RCC 7860 (cell line): ENCODE results near the gene TMEM191B.
"Not testable (repeated sequence)": the region's sequence is repeated elsewhere in the genome, so short reads cannot be mapped to it uniquely, and the experiment has no call there.

Source experiments
- DNase-seq: peaks from one replicate; pipeline ENCODE4 v3.0.0-alpha.2; 2015; ENCODE audit warnings: low spot score
- FAIRE-seq: peaks from 2 replicates; lab custom pipeline; 2012; peaks lifted over from hg19 to GRCh38; lab: Jason Lieb, UNC

TMEM191B gene

DNA sequence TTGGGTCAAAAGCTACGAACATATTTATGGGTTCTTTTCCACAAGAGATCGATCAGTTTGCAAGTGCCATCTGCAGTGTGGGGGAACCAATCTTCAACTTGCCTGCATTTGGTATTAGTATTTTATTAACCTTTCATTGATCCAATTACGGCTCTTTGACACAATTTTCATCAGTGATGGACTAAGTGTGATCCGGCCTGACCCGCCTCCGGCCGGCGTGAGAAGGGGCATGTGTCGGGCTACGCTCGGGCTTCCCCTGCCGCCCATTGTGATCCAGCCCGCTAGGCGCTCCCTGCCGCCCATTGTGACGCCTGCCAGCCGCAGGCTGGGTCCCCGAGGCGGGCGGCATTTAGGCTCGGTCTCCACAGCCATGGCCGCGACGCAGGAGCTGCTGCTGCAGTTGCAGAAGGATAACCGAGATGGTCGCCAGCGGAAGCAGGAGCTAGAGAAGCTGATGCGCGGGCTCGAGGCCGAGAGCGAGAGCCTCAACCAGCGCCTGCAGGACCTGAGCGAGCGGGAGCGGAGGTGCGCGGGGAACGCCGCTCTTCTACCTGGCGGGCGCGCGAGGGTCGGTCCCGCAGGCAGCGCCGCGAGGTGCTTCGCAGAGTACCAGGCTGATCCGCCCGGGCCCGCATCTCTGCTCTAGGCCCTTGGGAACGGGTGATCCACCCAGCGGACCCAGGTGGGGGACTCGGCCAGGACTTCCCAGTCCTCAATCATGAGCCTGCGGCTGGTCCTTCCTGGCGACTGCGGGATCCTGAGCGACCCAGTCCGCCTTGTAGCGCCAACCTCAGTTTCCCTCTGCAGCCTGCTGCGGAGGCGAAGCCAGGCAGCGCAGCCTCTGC, at the start of gene TMEM191B:
TMEM191B (plus strand) TSS at position 51 of the 845 bp plus-strand sequence; CDS start at position 230, 179 bp downstream.
- not testable (repeated sequence) for FAIRE-seq, DNase-seq

DNA sequence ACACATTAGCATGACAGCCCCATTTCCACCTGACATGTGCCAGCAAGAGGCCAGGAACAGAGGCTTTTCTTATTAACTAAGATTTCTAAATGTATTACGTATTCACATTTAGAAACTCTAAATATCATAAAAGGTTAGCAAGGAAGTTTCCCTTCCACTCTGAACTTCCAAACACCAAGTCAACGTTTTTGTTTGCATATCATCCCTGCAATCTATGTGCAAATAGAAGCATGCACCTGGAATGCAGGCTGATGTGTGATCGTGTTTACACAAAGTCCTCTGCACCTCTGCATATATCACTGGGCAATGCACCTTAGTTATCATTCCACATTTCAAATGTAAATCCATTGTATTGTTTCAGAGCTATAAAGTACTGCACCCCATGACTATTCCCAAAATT, 31.4 kb upstream of the TMEM191B start:
- not testable (repeated sequence) for DNase-seq, FAIRE-seq

DNA sequence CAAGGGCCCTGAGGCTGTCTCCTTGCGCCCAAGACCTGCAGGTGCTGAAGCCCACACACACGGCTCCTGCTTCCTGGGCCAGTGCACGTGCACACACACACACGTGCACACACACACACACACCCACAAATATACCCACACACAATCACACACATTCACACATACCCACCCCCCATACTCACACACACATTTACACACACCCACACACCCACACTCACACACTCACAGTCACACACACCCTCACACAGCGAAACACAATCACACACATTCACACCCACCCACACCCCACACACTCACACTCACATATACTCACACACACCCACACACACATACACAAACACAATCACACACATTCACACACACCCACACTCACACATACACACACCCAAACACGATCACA, 16.3 kb upstream of the TMEM191B start:
- DNase-seq, FAIRE-seq: not testable (repeated sequence)

DNA sequence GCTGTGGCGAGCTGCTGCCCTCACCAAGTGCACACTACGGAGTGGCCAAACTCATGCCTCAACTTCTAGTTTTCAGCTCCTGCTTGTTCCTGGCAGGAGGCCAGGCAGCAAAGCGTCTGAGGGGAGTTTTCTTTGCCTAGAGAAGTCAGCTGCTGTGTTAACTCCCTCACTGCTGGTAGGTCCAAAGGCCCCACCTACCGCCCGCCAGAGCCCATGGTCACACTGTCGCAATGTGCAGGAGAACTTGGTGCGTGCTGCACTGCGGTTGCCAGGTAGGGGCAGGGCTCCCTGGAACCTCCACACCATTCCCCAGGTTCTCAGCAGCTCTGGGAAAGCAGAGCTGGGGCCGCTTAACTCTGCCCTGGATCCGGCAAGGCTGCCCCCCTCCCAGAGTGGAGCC, 15.2 kb upstream of the TMEM191B start:
- not testable (repeated sequence) for DNase-seq, FAIRE-seq

DNA sequence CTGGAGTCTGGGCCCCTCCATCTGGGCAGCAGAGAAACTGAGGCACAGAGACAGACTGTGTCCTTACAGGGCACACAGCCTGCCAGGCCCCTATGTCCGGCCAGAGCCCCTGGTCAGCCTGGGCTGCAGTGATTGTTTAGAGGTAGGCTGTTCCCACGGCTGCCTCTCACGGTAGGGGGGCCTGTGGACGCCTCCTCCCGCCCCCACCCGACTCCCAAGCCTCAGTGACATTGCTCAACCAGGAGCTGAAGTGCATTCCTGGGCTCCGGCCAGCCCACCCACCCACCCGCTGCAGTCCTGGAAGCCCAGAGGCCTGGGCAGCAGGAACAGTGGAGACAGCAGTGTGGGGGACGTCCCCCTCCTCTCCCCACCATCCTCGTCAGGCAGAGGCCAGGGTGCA, 14.1 kb upstream of the TMEM191B start:
- not testable (repeated sequence) for FAIRE-seq

DNA sequence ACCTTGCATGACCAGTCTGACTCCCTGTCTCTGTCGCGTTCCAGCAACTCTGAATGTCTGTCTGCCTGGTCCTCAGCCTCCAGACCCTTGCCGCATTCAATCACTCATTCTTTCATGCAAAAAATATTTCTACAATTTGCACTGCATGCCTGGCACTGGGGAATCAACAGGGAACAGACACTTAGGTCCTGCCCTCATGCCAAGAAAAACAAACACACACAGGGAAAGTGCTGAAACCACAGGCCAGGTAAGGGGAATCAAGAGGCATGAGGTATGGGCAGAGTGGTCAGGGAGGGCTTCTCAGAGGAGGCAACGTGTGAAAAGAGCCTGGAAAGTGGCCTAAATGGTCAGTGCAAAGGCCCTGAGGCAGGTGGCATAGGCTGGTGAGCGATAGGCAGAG, 9.5 kb upstream of the TMEM191B start, which contains the start of gene GGTLC3:
GGTLC3 (minus strand) TSS at position 101 of the 400 bp plus-strand sequence. CDS start 264 bp downstream, outside the sequence.
- FAIRE-seq, DNase-seq: not testable (repeated sequence)

More for the DNA sequence above, 14.1 kb upstream of the TMEM191B start:
- DNase-seq, result not testable (repeated sequence)

DNA sequence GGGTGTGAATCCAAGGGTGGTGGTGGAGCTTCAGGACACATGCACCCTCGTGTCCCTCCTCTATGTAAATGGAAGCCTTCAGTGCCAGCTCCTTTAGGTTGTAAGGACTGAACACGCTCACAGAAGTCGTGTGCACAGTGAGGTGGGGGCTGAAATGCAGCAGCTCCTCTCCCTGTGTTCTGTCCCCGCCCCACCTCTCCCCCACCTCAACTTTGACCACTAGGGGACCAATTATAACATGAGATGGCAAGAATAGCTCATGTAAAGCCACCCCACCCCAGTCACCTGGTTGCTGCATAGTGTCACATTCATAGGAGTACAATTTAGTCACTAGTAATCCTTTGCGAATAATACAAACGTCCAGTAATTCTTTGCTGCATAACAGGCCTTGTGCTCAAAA, 4.8 kb upstream of the TMEM191B start:
- FAIRE-seq, DNase-seq: not testable (repeated sequence)

DNA sequence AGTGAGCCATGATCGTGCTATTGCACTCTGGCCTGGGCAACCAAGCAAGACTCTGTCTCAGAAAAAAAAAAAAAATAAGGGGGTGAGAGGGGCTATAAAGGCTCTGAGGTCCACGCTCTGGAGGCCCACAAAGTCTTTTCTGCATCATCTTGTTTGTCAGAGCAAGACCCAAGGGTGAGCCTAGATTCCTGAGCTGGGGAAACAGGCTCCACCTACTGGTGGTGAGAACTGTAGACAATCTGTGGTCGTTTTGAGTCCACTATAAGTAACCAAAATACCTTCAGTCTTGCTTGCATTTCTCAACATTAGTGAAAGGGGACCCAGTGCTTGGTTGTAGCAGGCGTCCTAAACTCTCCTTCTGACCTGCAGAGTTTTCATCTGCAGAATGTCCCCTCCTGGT, 4.3 kb upstream of the TMEM191B start:
- FAIRE-seq, DNase-seq: not testable (repeated sequence)

DNA sequence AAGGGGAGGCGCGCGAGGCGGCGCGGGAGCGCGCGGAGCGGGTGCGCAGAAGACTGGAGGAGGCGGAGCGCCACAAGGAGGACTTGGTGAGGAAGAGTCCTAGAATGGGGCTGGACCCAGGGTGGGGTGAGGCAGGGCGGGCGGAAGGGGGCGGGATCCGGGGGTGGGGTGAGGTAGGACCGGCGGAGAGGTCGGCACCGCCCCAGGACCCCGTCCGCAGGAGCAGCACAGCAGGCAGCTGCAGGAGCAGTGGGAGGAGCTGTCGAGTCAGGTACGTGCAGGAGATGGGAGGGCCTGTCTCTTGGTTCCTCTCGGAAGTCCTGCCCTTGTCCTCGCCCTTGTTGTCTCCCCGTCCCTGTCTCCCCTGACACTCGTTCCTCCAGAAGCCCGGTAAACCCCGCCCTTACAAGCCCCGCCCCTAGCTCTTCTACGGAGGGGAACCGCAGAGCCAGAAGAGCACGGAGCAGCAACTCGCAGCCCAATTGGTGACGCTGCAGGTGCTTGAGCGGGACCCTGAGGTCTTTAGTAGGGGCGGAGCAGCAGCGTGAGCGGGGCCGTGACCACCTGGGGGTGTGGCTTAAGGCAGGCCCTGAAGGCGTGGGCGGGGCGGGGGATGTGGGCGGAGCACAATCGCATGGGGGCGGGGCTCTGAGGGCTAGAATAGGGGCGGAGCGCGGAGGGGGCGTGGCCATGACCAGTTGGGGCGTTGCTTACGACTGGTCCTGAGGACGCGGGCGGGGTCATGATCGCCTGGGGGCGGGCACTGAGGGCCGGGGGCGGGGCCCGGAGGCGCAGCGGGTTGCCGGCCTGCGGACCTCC, 1.2 kb downstream of the TMEM191B start:
- FAIRE-seq, result not testable (repeated sequence)
- DNase-seq, result peak; percentile 43

DNA sequence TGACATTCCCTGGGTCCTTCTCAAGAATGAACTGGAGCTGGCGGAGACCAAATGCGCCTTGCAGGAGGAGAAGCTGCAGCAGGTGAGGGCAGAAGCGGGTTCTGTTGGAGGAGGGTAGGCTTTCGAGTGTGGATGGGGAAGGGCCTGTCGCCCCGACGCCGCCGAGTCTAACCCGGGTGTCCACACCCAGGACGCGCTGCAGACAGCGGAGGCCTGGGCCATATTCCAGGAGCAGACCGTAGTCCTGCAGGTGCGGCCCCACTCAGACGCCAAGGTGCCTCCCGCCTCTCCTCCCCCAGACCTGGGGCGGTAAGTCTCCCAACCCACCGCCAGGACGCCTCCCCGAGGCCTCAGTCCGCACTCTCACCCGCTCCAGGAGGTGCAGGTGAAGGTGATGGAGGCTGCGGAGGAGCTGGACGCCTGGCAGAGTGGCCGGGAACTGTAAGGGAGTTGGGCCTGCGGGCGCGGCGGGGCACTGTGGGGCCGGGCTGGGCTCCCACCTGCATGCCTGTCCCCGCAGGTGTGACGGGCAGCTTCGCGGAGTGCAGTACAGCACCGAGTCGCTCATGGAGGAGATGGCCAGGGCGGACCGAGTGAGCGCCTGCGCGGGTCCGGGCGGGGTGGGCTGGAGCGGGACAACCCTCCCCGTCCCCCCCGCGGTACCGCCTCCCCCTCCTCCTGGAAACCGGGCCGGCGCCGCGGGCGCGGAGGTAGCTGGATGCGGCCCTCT, 2.0 kb downstream of the TMEM191B start:
- not testable (repeated sequence) for DNase-seq, FAIRE-seq

DNA sequence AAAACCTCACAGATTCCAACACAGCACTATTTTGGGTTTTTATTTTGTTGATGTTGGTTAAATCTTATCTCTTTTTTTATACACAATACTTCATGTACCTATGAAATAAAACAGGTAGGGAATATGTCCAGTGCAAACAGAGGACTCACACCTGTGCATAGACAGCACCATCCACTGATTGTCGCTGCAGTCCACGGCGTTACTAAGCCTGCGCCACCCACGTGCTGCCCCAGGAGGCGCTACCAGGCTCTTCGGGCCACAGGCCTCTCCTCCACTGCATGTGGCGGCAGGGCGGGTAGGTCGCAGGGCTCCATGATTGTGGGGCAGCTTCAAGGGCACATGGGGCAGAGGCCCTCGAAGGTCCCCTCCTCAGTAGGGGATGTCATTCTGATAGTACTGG, 6.0 kb downstream of the TMEM191B start:
- DNase-seq, FAIRE-seq: not testable (repeated sequence)

DNA sequence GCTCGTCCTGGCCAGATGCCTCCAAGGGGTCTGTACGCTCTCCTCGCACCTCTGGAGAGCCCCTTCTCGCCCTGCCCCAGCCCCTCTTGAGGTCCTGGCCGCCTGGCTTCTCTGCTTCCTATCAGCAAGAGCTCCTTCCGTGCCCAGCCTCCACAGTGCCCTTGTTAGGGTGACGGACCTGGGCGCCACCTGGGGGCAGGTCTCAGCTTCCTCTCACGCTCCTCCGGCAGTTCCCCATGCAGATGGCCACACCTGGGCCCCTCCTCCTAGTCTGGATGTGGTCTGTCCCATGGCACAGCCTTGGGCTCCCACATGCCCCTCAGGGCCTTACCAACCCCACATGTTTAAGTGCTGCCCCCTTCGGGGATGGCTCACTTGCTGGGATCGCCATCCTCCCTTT, 6.7 kb downstream of the TMEM191B start:
- FAIRE-seq, DNase-seq: not testable (repeated sequence)

DNA sequence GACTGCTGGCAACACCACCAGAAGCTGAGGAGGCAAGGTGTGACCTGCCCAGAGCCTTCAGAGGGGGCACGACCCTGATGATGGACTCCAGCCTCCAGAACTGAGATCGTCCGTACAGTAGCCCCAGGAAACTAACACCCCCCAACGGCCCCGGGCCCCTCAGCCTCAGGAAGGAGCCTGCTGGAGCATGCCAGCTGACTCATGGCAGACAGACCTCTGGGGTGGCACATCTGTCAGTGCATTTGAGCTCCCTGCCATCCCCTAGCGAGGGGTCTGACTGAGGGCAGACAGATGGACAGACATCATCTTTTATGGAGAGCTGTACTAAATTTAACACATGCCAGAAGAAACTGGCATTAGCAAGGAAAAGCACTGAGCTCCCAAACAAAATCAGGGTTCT, 12.4 kb downstream of the TMEM191B start:
- not testable (repeated sequence) for DNase-seq, FAIRE-seq

DNA sequence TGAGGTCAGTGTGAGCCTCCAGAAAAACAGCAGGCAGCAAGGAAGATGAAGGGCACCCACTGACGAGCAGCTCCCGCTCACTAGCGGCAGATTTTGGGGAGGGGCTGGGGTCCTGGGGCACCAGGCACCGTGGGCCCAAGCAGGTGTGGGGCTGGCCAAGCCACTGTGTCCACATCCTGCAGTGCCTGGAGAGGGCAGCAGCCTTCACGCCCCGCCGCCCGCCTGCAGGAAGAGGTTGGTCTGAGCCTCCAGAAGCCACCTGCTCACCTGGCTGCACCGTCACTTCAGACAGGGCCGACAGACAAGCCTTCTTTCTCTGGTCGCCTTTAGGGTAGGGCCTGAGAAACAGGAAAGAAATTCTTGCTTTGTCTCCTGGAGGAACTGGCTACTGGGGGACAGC, 15.8 kb downstream of the TMEM191B start:
- DNase-seq, FAIRE-seq: not testable (repeated sequence)

DNA sequence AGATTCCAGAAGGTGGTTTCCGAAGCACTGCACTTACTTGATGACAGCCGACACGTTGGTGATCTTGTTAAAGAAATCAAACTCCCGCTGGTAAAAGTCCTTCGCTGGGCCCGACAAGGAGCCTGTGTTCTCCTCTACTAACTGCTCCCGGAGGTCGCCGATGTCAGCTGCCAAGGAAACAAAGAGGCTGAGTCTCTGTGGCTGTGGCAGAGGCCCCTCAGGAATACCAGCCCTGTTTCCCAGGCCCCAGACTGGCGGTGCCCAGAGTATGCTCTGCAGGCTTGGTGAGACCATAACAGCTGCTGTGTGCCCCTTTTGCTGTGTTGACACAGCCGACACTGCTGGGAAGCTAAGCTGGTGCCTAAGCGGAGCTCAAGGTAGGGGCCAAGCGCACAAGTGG, 17.0 kb downstream of the TMEM191B start:
- not testable (repeated sequence) for DNase-seq, FAIRE-seq

DNA sequence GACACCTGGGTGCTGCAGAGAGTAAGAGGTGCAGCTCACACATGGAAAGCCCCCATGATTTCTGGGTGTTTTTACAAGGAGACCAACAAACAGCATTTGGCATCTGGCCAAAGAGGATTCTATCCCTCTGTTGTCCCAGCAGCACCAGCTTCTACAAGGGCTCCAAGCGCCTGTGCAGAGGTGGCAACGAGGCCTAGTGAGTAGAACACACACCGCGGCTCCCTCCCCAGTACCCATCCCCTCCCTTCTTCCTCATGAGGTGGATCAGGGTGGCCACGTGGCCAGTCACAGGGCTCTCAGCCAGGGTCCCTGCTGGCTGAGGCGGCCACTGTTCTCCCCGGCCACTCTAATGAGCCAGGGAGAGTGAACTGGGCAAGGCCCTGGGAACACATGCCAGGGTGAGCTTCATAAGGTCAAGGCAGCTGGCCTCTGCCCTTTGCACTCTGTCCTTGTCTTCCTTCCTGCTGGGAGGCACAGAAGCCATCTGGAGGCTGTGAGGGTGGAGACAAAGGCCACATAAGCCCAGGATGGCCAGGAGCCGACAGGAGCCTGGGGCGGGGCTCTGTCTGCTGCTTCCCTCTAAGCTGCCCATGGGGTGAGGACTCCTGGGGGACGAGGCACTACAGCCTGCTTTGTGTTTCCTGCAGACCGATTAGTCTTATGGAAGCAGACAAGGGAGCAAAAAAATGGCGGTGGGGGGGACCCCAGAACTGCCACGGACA, 22.0 kb downstream of the TMEM191B start:
- DNase-seq, FAIRE-seq: not testable (repeated sequence)

DNA sequence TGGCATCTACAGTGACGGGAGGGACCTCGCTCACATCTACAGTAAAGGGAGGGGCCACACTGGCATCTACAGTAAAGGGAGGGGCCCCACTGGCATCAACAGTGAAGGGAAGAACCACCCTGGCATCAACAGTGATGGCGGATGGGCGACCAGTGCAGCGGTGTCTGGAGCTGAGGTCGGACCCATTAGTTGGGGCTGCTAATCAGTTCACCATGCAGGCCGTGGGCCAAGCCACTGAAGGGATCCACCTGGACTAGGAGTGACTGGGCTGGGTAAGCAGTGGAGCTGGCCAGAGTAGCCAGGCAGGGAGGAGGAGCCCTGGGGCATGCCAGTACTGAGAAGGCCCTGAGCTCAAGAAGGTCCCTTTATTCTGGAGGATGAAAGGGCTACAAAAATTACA, 23.4 kb downstream of the TMEM191B start:
- FAIRE-seq, DNase-seq: not testable (repeated sequence)

DNA sequence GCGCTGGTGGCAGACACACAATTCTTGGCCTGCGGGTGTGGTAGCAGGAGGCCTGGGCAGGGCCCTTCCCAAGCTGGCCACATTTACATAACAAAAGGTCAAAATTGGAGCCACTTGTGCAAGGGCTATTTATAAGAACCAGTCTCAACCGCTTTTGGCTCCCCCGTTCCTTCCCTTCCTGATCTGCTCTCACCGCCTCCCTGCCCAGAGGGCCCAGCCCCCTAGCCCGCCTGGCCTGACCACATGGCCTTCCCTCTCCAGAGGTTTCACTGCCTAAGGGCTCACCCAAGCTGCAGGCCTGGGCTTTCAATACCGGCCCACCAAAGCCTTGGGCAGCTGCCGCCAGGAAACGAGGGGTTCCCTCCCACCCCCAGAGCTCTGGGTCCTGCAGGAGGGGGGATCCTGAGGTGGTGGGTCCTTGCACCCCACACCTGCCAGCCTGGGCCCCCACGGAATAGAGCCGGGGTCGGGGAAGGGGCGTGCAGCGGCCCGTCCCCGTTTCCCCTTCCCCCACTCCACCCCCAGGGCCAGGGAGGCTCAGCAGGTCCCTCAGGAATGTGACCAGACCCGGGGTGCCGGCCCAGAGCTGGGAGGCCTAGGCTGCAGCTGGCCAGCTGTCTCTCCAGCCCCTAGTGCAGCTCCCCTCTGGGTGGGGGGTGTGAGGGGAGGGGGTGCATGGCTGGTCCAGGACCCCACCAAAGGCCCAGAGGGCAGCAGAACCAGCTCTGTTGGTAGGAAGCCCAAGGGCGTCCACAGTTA, 25.4 kb downstream of the TMEM191B start:
- not testable (repeated sequence) for DNase-seq, FAIRE-seq
